ENCODE measurements around the gene DAPK2.

DAPK2 gene

DNA sequence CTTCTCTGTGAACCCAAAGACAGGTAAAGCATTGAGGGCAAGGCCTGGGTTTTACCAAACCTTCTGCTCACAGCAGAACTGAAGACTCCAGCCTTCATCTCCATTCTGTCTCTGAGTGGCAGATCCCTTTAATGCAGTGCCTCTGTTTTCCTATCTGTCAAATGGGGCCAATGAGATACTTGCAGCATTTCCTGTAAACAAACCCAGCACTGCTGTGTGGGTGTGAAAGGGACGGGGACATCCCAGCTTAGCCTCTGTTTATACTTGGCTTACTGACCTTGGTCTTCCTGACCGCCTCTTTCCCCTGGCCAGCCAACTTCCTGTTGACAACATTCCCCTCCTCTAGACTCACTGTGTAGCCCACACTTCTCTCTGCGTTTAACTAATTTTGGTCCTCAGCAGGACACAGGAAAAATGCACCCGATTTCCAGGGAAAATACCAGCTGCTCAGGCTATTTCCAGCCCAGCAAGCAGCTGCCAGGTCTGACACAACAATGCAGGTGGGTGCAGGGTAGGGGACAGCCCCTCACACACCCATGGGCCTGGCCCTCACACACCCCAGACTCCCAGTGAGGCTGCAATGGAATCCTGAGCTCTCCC lies 106.7 kb downstream of the DAPK2 start:
- H3K9ac ChIP-seq (ENCODE audit: low read depth, low read length): no peak overlapping the region
- ATAC-seq (ENCODE audit: insufficient read depth, low read depth) (no peak), DNase-seq (no peak)
- no peak for TF ChIP-seq EZH2 (IDR thresholded peaks at IDR 0.05; ENCODE audit: borderline replicate concordance, low read depth, low read length, severe bottlenecking)
- TF ChIP-seq, protein P1, sequence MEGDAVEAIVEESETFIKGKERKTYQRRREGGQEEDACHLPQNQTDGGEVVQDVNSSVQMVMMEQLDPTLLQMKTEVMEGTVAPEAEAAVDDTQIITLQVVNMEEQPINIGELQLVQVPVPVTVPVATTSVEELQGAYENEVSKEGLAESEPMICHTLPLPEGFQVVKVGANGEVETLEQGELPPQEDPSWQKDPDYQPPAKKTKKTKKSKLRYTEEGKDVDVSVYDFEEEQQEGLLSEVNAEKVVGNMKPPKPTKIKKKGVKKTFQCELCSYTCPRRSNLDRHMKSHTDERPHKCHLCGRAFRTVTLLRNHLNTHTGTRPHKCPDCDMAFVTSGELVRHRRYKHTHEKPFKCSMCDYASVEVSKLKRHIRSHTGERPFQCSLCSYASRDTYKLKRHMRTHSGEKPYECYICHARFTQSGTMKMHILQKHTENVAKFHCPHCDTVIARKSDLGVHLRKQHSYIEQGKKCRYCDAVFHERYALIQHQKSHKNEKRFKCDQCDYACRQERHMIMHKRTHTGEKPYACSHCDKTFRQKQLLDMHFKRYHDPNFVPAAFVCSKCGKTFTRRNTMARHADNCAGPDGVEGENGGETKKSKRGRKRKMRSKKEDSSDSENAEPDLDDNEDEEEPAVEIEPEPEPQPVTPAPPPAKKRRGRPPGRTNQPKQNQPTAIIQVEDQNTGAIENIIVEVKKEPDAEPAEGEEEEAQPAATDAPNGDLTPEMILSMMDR (IDR thresholded peaks at IDR 0.05; ENCODE audit: borderline replicate concordance, extremely low read depth, low read length, poor library complexity, severe bottlenecking): no peak
- H3K4me1 ChIP-seq (ENCODE audit: insufficient read depth, low read length): no peaks in the 10 kb centered on the region
- H4K20me1 ChIP-seq (ENCODE audit: insufficient read depth, low read length): no peaks in the 10 kb centered on the region
- no peak overlapping the region for H3K4me2 ChIP-seq (ENCODE audit: insufficient read depth, low read length)
- no peak overlapping the region for H2AFZ ChIP-seq (ENCODE audit: low read depth, low read length)
- H3K9me3 ChIP-seq (ENCODE audit: insufficient read depth, low read length, severe bottlenecking): no peaks in the 10 kb centered on the region
- H3K4me3 ChIP-seq (ENCODE audit: low read depth in 1 of 2, low read length in 2 of 2): no peak overlapping the region
- H3K27ac ChIP-seq (ENCODE audit: low read length): no peak overlapping the region
- H3K79me2 ChIP-seq (ENCODE audit: insufficient read depth, low read length): no peaks in the 10 kb centered on the region
- no peaks in the 10 kb centered on the region for H3K27me3 ChIP-seq (ENCODE audit: insufficient read depth, low read length, poor library complexity)
- H3K36me3 ChIP-seq (ENCODE audit: insufficient read depth, low read length): no peaks in the 10 kb centered on the region

DNA sequence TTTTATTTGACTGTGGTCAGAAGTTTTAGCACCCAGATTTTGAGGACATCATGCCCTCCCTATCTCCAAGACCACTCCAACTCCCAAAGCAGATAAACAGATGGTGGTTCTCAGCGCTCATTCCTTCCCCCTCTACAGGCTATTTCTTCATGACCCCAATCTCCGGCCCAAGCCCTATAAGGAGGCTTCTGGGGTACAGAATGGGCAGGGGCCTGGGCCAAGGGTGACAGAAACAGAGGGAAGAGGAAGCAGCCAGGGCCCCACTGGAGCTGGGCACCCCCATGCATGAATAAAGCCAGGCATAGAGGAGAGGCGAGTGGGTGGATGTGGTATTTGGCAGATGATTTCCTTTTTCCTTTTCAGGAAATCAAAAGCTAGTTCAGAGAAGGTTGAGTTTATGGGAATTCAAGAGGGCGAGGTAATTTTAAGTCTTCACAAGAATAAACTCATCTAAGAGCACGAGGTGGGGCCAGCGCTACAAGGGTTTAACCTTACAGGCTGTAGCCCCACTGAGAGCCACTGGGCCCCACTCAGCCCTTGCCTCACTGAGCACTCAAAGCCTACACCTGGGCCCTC lies 107.7 kb downstream of the DAPK2 start:
- Histone ChIP-seq H3K79me2 (ENCODE audit: insufficient read depth, low read length) (no peaks in the 10 kb centered on the region), H3K4me2 (ENCODE audit: insufficient read depth, low read length) (no peak overlapping the region), H3K9me3 (ENCODE audit: insufficient read depth, low read length, severe bottlenecking) (no peaks in the 10 kb centered on the region), H4K20me1 (ENCODE audit: insufficient read depth, low read length) (no peaks in the 10 kb centered on the region), H2AFZ (ENCODE audit: low read depth, low read length) (no peak overlapping the region), H3K4me1 (ENCODE audit: insufficient read depth, low read length) (no peaks in the 10 kb centered on the region), H3K27ac (ENCODE audit: low read length) (no peak overlapping the region), H3K27me3 (ENCODE audit: insufficient read depth, low read length, poor library complexity) (no peaks in the 10 kb centered on the region), H3K4me3 (ENCODE audit: low read depth in 1 of 2, low read length in 2 of 2) (no peak overlapping the region), H3K36me3 (ENCODE audit: insufficient read depth, low read length) (no peaks in the 10 kb centered on the region), H3K9ac (ENCODE audit: low read depth, low read length) (no peak overlapping the region)
- ATAC-seq (ENCODE audit: insufficient read depth, low read depth) (no peak), DNase-seq (no peak)
- TF ChIP-seq EZH2 (IDR thresholded peaks at IDR 0.05; ENCODE audit: borderline replicate concordance, low read depth, low read length, severe bottlenecking): no peak
- TF ChIP-seq, protein P1 (IDR thresholded peaks at IDR 0.05; ENCODE audit: borderline replicate concordance, extremely low read depth, low read length, poor library complexity, severe bottlenecking): no peak

DNA sequence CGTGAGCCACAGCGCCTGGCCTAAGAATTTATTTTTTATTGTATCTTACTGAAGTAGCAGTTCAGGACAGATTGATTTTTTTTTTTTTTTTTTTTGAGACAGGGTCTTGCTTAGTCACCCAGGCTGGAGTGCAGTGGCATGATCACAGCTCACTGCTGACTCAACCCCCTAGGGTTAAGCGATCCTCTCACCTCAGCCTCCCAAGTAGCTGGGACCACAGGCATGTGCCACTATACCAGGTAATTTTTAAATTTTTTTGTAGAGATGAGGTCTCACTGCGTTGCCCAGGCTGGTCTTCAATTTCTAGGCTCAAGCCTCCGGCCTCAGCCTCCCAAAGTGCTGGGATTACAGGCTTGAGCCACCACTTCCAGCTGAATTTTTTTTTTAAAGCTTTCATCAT lies 112.8 kb downstream of the DAPK2 start:
- TF ChIP-seq EZH2 (IDR thresholded peaks at IDR 0.05; ENCODE audit: borderline replicate concordance, low read depth, low read length, severe bottlenecking): no peak
- TF ChIP-seq, protein P1 (IDR thresholded peaks at IDR 0.05; ENCODE audit: borderline replicate concordance, extremely low read depth, low read length, poor library complexity, severe bottlenecking): no peak
- no peak overlapping the region for H2AFZ ChIP-seq (ENCODE audit: low read depth, low read length)
- H3K36me3 ChIP-seq (ENCODE audit: insufficient read depth, low read length): no peaks in the 10 kb centered on the region
- ATAC-seq (ENCODE audit: insufficient read depth, low read depth) (no peak), DNase-seq (no peak)
- H3K79me2 ChIP-seq (ENCODE audit: insufficient read depth, low read length): no peaks in the 10 kb centered on the region
- no peaks in the 10 kb centered on the region for H4K20me1 ChIP-seq (ENCODE audit: insufficient read depth, low read length)
- H3K4me1 ChIP-seq (ENCODE audit: insufficient read depth, low read length): no peaks in the 10 kb centered on the region
- no peaks in the 10 kb centered on the region for H3K9me3 ChIP-seq (ENCODE audit: insufficient read depth, low read length, severe bottlenecking)
- no peak overlapping the region for H3K4me3 ChIP-seq (ENCODE audit: low read depth in 1 of 2, low read length in 2 of 2)
- no peak overlapping the region for H3K9ac ChIP-seq (ENCODE audit: low read depth, low read length)
- no peaks in the 10 kb centered on the region for H3K27me3 ChIP-seq (ENCODE audit: insufficient read depth, low read length, poor library complexity)
- no peak overlapping the region for H3K4me2 ChIP-seq (ENCODE audit: insufficient read depth, low read length)
- no peak overlapping the region for H3K27ac ChIP-seq (ENCODE audit: low read length)
